Measurements from ENCODE around the gene SCN9A. TPM values are rescaled to one million over a fixed set of nuclear protein-coding genes. Genes with fewer than 3 reads are reported as not detected.

Gene SCN9A
- total RNA-seq, 1 experiment from 2014 or later = 3.4 TPM

- Histone ChIP-seq H4K20me1 (ENCODE audit: insufficient read depth) (no peaks in the 10 kb centered on the region), H2AFZ (no peak overlapping the region), H3K27me3 (ENCODE audit: insufficient read depth, low read depth) (no peaks in the 10 kb centered on the region), H3K9me2 (ENCODE audit: insufficient read depth) (no peaks in the 10 kb centered on the region), H3K4me2 (no peak overlapping the region), H3K36me3 (ENCODE audit: low read depth) (no peaks in the 10 kb centered on the region), H3K4me3 (no peak overlapping the region), H3K27ac (no peak overlapping the region), H3K79me2 (ENCODE audit: low read depth) (no peaks in the 10 kb centered on the region), H3F3A (ENCODE audit: insufficient read depth, low read depth) (no peaks in the 10 kb centered on the region), H3K9me3 (ENCODE audit: insufficient read depth, low read depth) (no peaks in the 10 kb centered on the region), H3K4me1 (replicated peaks; ENCODE audit: insufficient read depth) (no peaks in the 10 kb centered on the region)
- no peak for DNase-seq
- POLR2A ChIA-PET (ENCODE audit: unreplicated experiment) = no interaction called here
- intact Hi-C loops (cut with micrococcal nuclease; ENCODE audit: unreplicated experiment) = no loop called here
- TF ChIP-seq CTCF (conservative IDR thresholded peaks at IDR 0.05) (no peak), EZH2 (IDR thresholded peaks at IDR 0.05; ENCODE audit: low read depth) (no peak)
- BruUV-seq (replicated peaks) = no TSS peak
- CTCF ChIA-PET = no interaction called here
These were observed 36.9 kb downstream of the SCN9A start for GRCh38 chr2:166338831-166339339.

GRCh38 chr2:166337932-166338331 is 37.8 kb downstream of the SCN9A start:
- POLR2A ChIA-PET (ENCODE audit: unreplicated experiment) = no interaction called here
- H3K27ac ChIP-seq = no peak overlapping the region
- H3K27me3 ChIP-seq (ENCODE audit: insufficient read depth, low read depth) = no peaks in the 10 kb centered on the region
- H2AFZ ChIP-seq = no peak overlapping the region
- no peaks in the 10 kb centered on the region for H3K9me3 ChIP-seq (ENCODE audit: insufficient read depth, low read depth)
- H3K79me2 ChIP-seq (ENCODE audit: low read depth) = no peaks in the 10 kb centered on the region
- no peak for DNase-seq
- H3K9me2 ChIP-seq (ENCODE audit: insufficient read depth) = no peaks in the 10 kb centered on the region
- intact Hi-C loops (cut with micrococcal nuclease; ENCODE audit: unreplicated experiment) = no loop called here
- BruUV-seq (replicated peaks) = no TSS peak
- CTCF ChIA-PET = no interaction called here
- H3K36me3 ChIP-seq (ENCODE audit: low read depth) = no peaks in the 10 kb centered on the region
- no peaks in the 10 kb centered on the region for H3K4me1 ChIP-seq (replicated peaks; ENCODE audit: insufficient read depth)
- H3F3A ChIP-seq (ENCODE audit: insufficient read depth, low read depth) = no peaks in the 10 kb centered on the region
- H3K4me2 ChIP-seq = no peak overlapping the region
- TF ChIP-seq CTCF (conservative IDR thresholded peaks at IDR 0.05) (no peak), EZH2 (IDR thresholded peaks at IDR 0.05; ENCODE audit: low read depth) (no peak)
- H3K4me3 ChIP-seq = no peak overlapping the region
- H4K20me1 ChIP-seq (ENCODE audit: insufficient read depth) = no peaks in the 10 kb centered on the region

GRCh38 chr2:166335284-166335683 is 40.5 kb downstream of the SCN9A start:
- Histone ChIP-seq H3K9me3 (ENCODE audit: insufficient read depth, low read depth) (no peaks in the 10 kb centered on the region), H3K36me3 (ENCODE audit: low read depth) (no peaks in the 10 kb centered on the region), H3K4me2 (no peak overlapping the region), H3K27me3 (ENCODE audit: insufficient read depth, low read depth) (no peaks in the 10 kb centered on the region), H2AFZ (no peak overlapping the region), H3K79me2 (ENCODE audit: low read depth) (no peaks in the 10 kb centered on the region), H3K27ac (no peak overlapping the region), H3F3A (ENCODE audit: insufficient read depth, low read depth) (no peaks in the 10 kb centered on the region), H3K4me3 (no peak overlapping the region), H3K4me1 (replicated peaks; ENCODE audit: insufficient read depth) (no peaks in the 10 kb centered on the region), H4K20me1 (ENCODE audit: insufficient read depth) (no peaks in the 10 kb centered on the region), H3K9me2 (ENCODE audit: insufficient read depth) (no peaks in the 10 kb centered on the region)
- CTCF ChIA-PET = interaction anchor here (0.6 to 0.7 kb wide), 2 partner anchors 153 to 541 kb away, joined by 3 to 4 read pairs; no protein-coding TSS in a partner anchor
- POLR2A ChIA-PET (ENCODE audit: unreplicated experiment) = no interaction called here
- BruUV-seq (replicated peaks) = no TSS peak
- TF ChIP-seq EZH2 (IDR thresholded peaks at IDR 0.05; ENCODE audit: low read depth) = no peak
- TF ChIP-seq CTCF (conservative IDR thresholded peaks at IDR 0.05) = no peak
- intact Hi-C loops (cut with micrococcal nuclease; ENCODE audit: unreplicated experiment) = no loop called here
- no peak for DNase-seq

All from PC-9 (cell line).